GM18505 (cell line): Measurements from ENCODE around the gene LPAR3.

Experiments
- ATAC-seq: cut with Tn5 transposase; IDR thresholded peaks from one replicate; pipeline ENCODE4 v1.9.1; 2021; ENCODE audit not compliant: unreplicated experiment
- POLR2A ChIP-seq: IDR thresholded peaks from 4 replicates; pipeline ENCODE4 v1.6.1; 2011; ENCODE audit warnings: borderline replicate concordance; ENCODE audit not compliant: insufficient read depth, insufficient read length; ENCODE audit errors: extremely low read depth

LPAR3 gene

GRCh38 chr1:84810343-84810742 is 82.7 kb downstream of the LPAR3 start:
- TF ChIP-seq POLR2A = no peak
- no peak for ATAC-seq

- no peak for ATAC-seq
- no peak for TF ChIP-seq POLR2A
These were observed 84.0 kb downstream of the LPAR3 start for GRCh38 chr1:84809023-84809422.

- TF ChIP-seq POLR2A = no peak
- ATAC-seq = no peak
These were observed 89.4 kb downstream of the LPAR3 start for GRCh38 chr1:84803604-84804003.

- ATAC-seq = no peak
- TF ChIP-seq POLR2A = no peak
These were observed 90.3 kb downstream of the LPAR3 start for GRCh38 chr1:84802567-84803232.

GRCh38 chr1:84800090-84801073 is 92.6 kb downstream of the LPAR3 start:
- ATAC-seq = no peak
- TF ChIP-seq POLR2A = no peak

GRCh38 chr1:84797603-84798002 is 95.4 kb downstream of the LPAR3 start:
- ATAC-seq = no peak
- TF ChIP-seq POLR2A = no peak

- no peak for TF ChIP-seq POLR2A
- no peak for ATAC-seq
These were observed 96.9 kb downstream of the LPAR3 start for GRCh38 chr1:84795966-84796600.

- no peak for TF ChIP-seq POLR2A
- ATAC-seq = no peak
These were observed 97.8 kb downstream of the LPAR3 start for GRCh38 chr1:84795213-84795612.

- no peak for ATAC-seq
- no peak for TF ChIP-seq POLR2A
These were observed 100.6 kb downstream of the LPAR3 start for GRCh38 chr1:84792421-84792820.

GRCh38 chr1:84789014-84789413 is 104.0 kb downstream of the LPAR3 start:
- TF ChIP-seq POLR2A = no peak
- ATAC-seq = no peak

- ATAC-seq = no peak
- no peak for TF ChIP-seq POLR2A
These were observed 107.6 kb downstream of the LPAR3 start for GRCh38 chr1:84785271-84786036.

GRCh38 chr1:84782881-84783280 is 110.1 kb downstream of the LPAR3 start:
- TF ChIP-seq POLR2A = no peak
- ATAC-seq = no peak
